A673 (cell line): ENCODE data around the gene LAMB3. TPM values are rescaled to one million over a fixed set of nuclear protein-coding genes. Genes with fewer than 3 reads are reported as not detected.

Experiments
- BruUV-seq: library from RNA; stranded (reverse); fragments of 400-500 nt; replicated peaks from 2 replicates; lab custom pipeline; 2021; lab: Mats Ljungman, UMichigan
- CTCF ChIA-PET: fragments of 300-600 bp; sonication (Branson Sonifier 250); formaldehyde crosslinking; loops from one replicate; lab custom pipeline; 2022; ENCODE audit warnings: antibody characterized with exemption; lab: Charles Lee
- POLR2A ChIA-PET: fragments of 300-600 bp; sonication (Branson Sonifier 250); formaldehyde crosslinking; loops from one replicate; lab custom pipeline; 2022; ENCODE audit warnings: antibody characterized with exemption; ENCODE audit not compliant: low non-redundant PET; lab: Charles Lee
- DNase-seq: peaks from one replicate; pipeline ENCODE4 v3.0.0-alpha.2; 2015; ENCODE audit warnings: low spot score
- H3K27ac ChIP-seq: fragments of 200-600 bp; sonication (generic); 2 replicates; pipeline ENCODE4 v1.5.1; 2016; ENCODE audit warnings: mixed run types, low read depth, mild to moderate bottlenecking, mixed read lengths, antibody characterized with exemption, low read length; ENCODE audit not compliant: poor library complexity, severe bottlenecking
- H3K27me3 ChIP-seq: fragments of 200-600 bp; sonication (generic); replicated peaks from 2 replicates; pipeline ENCODE4 v1.6.1; 2017; ENCODE audit warnings: mixed run types, low read depth, mild to moderate bottlenecking, mixed read lengths, antibody characterized with exemption, low read length; ENCODE audit not compliant: insufficient read depth, poor library complexity
- H3K36me3 ChIP-seq: fragments of 200-600 bp; sonication (generic); 2 replicates; pipeline ENCODE4 v1.6.1; 2016; ENCODE audit warnings: mixed run types, mild to moderate bottlenecking, mixed read lengths, antibody characterized with exemption, low read length; ENCODE audit not compliant: insufficient read depth, poor library complexity, severe bottlenecking
- H3K4me1 ChIP-seq: fragments of 200-600 bp; sonication (generic); 2 replicates; pipeline ENCODE4 v1.6.1; 2017; ENCODE audit warnings: mixed run types, mild to moderate bottlenecking, mixed read lengths, antibody characterized with exemption, low read length; ENCODE audit not compliant: insufficient read depth, poor library complexity, severe bottlenecking
- H3K4me3 ChIP-seq: fragments of 200-600 bp; sonication (generic); 2 replicates; pipeline ENCODE4 v1.5.1; 2016; ENCODE audit warnings: low read depth, mixed run types, mild to moderate bottlenecking, mixed read lengths, low read length; ENCODE audit not compliant: poor library complexity, severe bottlenecking
- H3K9me3 ChIP-seq: fragments of 200-600 bp; sonication (generic); 2 replicates; pipeline ENCODE4 v1.6.1; 2016; ENCODE audit warnings: mixed run types, low read depth, mild to moderate bottlenecking, mixed read lengths, antibody characterized with exemption, low read length; ENCODE audit not compliant: poor library complexity, severe bottlenecking
- EZH2 ChIP-seq: fragments of 200-600 bp; sonication (generic); IDR thresholded peaks from 2 replicates; pipeline ENCODE4 v1.6.1; 2017; ENCODE audit warnings: borderline replicate concordance, low read depth, mild to moderate bottlenecking, mixed read lengths, antibody characterized with exemption, low read length; ENCODE audit not compliant: poor library complexity, severe bottlenecking
- intact Hi-C: fragments of 100-400 bp; cut with micrococcal nuclease; formaldehyde crosslinking; loops from one replicate; pipeline ENCODE4 v1.10.0; 2022; ENCODE audit not compliant: unreplicated experiment
- microRNA-seq: library from miRNA; unstranded; fragments of <30 nt; microRNA quantifications from one replicate; pipeline ENCODE4 v1.2.0, GENCODE V29; 2021
- total RNA-seq: library from RNA; stranded (reverse); gene quantifications from 2 replicates; pipeline ENCODE4 v1.2.3, GENCODE V29; 2021
- TF ChIP-seq, protein P1 (sequence below): fragments of 300-800, 200-600 bp; sonication (generic); conservative IDR thresholded peaks from 2 replicates; pipeline ENCODE4 v1.5.1; 2017; ENCODE audit warnings: low read depth, mild to moderate bottlenecking, antibody characterized with exemption, low read length, moderate library complexity, mixed read lengths

LAMB3 gene
- total RNA-seq, 1 experiment from 2014 or later: 12.7 TPM

DNA sequence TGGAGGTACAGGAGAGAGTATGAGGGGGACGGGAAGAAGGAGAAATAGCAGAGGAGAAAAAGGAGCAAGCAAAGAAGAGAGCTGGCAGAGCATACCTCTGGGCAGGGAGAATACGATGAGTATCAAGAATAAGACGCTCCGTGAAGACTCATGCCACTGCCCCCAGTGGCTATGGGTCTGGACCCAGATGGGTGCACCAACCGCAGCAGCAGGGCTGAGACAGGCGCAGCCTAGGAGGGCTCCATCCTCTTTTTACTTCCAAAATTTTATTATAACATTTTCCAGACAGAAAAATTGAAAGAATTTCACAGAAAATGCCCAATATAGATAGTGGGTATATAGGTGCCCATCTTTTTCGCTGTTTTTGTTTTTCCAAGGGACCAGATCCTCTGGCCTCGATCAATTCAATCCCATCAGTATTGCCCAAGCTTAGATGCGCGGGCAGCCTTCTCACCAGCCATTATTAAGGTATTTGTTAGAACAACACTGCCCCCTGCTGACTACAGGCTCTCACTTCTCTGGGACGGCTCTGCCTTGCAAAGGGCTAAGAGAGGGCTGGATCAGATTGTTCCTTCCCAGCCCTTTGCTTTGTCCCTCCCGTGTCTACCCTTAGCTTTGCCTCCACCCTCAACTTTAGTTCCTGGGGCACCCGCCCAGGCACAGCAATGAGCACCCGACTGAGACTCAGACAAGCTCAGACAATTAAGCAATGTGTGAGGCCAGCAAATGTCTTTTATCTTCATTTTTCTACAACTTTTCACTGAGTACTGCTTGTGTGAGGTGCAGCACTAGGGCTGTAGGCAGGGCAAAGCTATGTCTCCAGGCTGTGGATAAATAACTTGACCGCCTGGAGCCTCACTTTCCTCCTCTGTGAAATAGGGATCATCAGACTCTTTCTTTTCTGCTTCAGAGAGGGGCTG lies 86.2 kb downstream of the LAMB3 start:
- BruUV-seq: no TSS peak
- Histone ChIP-seq H3K4me3 (no peak overlapping the region), H3K36me3 (no peaks in the 10 kb centered on the region), H3K9me3 (no peaks in the 10 kb centered on the region), H3K27me3 (no peaks in the 10 kb centered on the region), H3K4me1 (peaks cover 33% of the 10 kb centered on the region), H3K27ac (no peak overlapping the region)
- TF ChIP-seq EZH2: no peak
- TF ChIP-seq, protein P1, sequence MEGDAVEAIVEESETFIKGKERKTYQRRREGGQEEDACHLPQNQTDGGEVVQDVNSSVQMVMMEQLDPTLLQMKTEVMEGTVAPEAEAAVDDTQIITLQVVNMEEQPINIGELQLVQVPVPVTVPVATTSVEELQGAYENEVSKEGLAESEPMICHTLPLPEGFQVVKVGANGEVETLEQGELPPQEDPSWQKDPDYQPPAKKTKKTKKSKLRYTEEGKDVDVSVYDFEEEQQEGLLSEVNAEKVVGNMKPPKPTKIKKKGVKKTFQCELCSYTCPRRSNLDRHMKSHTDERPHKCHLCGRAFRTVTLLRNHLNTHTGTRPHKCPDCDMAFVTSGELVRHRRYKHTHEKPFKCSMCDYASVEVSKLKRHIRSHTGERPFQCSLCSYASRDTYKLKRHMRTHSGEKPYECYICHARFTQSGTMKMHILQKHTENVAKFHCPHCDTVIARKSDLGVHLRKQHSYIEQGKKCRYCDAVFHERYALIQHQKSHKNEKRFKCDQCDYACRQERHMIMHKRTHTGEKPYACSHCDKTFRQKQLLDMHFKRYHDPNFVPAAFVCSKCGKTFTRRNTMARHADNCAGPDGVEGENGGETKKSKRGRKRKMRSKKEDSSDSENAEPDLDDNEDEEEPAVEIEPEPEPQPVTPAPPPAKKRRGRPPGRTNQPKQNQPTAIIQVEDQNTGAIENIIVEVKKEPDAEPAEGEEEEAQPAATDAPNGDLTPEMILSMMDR: peak; percentile 93
- ChIA-PET POLR2A (no interaction called here), CTCF (interaction anchor here (0.6 to 2.6 kb wide), 10 partner anchors 11 to 912 kb away, joined by 3 to 7 read pairs (median 4); no protein-coding TSS in a partner anchor)
- DNase-seq: peak; percentile 92
- intact Hi-C loops: loop anchor here (2.0 to 10.0 kb wide), 3 partner anchors 321 to 913 kb away; no protein-coding TSS in a partner anchor

Small RNAs within 50 kb of the gene (microRNA-seq; reads per million reads assigned to microRNA genes)
- gene MIR4260: not detected

Other genes with a start within 250 kb of the LAMB3 start
- 18.6 and 21.2 TPM in 2 replicates for gene CAMK1G, start 68.7 kb downstream of the LAMB3 start, total RNA-seq
- gene G0S2, start 23.0 kb upstream of the LAMB3 start, total RNA-seq: 5.8 and 9.0 TPM in 2 replicates
- not detected in 2 replicates for gene HSD11B1, start 52.4 kb upstream of the LAMB3 start, total RNA-seq
- 1.2 and 1.6 TPM in 2 replicates for gene TRAF3IP3, start 103.6 kb upstream of the LAMB3 start, total RNA-seq
- 4.2 and 5.0 TPM in 2 replicates for gene C1orf74, start 132.1 kb upstream of the LAMB3 start, total RNA-seq
- gene IRF6, start 153.7 kb upstream of the LAMB3 start, total RNA-seq: 0.17 and 0.28 TPM in 2 replicates
- gene UTP25, start 175.5 kb upstream of the LAMB3 start, total RNA-seq: 8.9 and 11.5 TPM in 2 replicates